Measurements from ENCODE around the gene CCDC88B.

DNA sequence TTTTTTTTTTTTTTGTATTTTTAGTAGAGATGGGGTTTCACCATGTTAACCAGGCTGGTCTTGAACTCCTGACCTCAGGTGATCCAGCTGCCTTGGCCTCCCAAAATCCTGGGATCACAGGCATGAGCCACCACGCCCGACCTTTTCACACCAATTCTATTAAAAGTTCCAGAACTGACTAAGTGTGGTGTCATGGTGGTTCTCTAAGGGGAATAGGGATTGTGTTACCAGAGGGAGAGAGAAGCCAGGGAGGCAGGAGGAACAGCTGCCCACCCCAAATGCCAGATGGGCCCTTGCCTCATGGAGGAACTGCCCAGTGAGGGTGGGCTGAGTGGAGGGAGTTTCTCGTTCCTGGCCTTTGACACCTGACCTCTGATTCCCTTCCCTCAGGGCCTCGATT, 24.9 kb downstream of the CCDC88B start:
- TF ChIP-seq, protein P1, sequence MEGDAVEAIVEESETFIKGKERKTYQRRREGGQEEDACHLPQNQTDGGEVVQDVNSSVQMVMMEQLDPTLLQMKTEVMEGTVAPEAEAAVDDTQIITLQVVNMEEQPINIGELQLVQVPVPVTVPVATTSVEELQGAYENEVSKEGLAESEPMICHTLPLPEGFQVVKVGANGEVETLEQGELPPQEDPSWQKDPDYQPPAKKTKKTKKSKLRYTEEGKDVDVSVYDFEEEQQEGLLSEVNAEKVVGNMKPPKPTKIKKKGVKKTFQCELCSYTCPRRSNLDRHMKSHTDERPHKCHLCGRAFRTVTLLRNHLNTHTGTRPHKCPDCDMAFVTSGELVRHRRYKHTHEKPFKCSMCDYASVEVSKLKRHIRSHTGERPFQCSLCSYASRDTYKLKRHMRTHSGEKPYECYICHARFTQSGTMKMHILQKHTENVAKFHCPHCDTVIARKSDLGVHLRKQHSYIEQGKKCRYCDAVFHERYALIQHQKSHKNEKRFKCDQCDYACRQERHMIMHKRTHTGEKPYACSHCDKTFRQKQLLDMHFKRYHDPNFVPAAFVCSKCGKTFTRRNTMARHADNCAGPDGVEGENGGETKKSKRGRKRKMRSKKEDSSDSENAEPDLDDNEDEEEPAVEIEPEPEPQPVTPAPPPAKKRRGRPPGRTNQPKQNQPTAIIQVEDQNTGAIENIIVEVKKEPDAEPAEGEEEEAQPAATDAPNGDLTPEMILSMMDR (IDR thresholded peaks at IDR 0.05): no peak
- TF ChIP-seq POLR2A (IDR thresholded peaks at IDR 0.05): no peak
